Uterus (tissue), 4 donors: ENCODE data around the gene DCAF10. TPM values are rescaled to one million over a fixed set of nuclear protein-coding genes. Genes with fewer than 3 reads are reported as not detected.

ENCODE experiments used
- DNase-seq, 2 donors: peaks; one replicate each; pipeline ENCODE4 v3.0.0-alpha.2; 2019 to 2020
- H3K27ac ChIP-seq, 2 donors: fragments of 200-600 bp; sonication (generic); 1 replicate in 1 of 2; 2 replicates in 1 of 2; pipeline ENCODE4 v1.5.1; 2016 to 2018
- H3K27me3 ChIP-seq, 2 donors: fragments of 200-600 bp; sonication (generic); one replicate each; pipeline ENCODE4 v1.5.1; 2018 to 2019; ENCODE audit warnings: control low read depth in 1 of 2
- H3K36me3 ChIP-seq, 2 donors: fragments of 200-600 bp; sonication (generic); one replicate each; pipeline ENCODE4 v1.5.1; 2019; ENCODE audit warnings: control low read depth in 1 of 2
- H3K4me1 ChIP-seq, 2 donors: fragments of 200-600 bp; sonication (generic); one replicate each; pipeline ENCODE4 v1.5.1; 2018 to 2019; ENCODE audit warnings: control low read depth in 1 of 2
- H3K4me3 ChIP-seq, 2 donors: fragments of 200-600 bp; sonication (generic); 1 replicate in 1 of 2; 2 replicates in 1 of 2; pipeline ENCODE4 v1.5.1; 2018 to 2019; ENCODE audit warnings: mild to moderate bottlenecking in 1 of 2
- H3K9me3 ChIP-seq, 2 donors: fragments of 200-600 bp; sonication (generic); one replicate each; pipeline ENCODE4 v1.5.1; 2019; ENCODE audit warnings: control low read depth in 1 of 2
- CTCF ChIP-seq, 4 experiments: fragments of 200-600 bp in 2 of 4; fragments of 450-650 bp in 2 of 4; sonication (generic) in 2 of 4; IDR thresholded peaks; one replicate each; pipeline ENCODE4 v1.5.1; 2016 to 2019; ENCODE audit warnings: antibody characterized with exemption in 4 of 4, mild to moderate bottlenecking in 2 of 4, moderate library complexity in 1 of 4
- POLR2A ChIP-seq, 2 donors: fragments of 450-650 bp; IDR thresholded peaks; one replicate each; pipeline ENCODE4 v1.6.1; 2016; ENCODE audit warnings: antibody characterized with exemption in 2 of 2, mild to moderate bottlenecking in 1 of 2, moderate library complexity in 1 of 2
- intact Hi-C: fragments of 100-400 bp; cut with DNase I; formaldehyde crosslinking; loops from one replicate; pipeline ENCODE4 v1.15.1; 2023; ENCODE audit warnings: low total_unique reads
- total RNA-seq, 4 donors: library from RNA; depleted of rRNA in 3 of 4; stranded (reverse); fragments of >200 nt in 3 of 4; gene quantifications; one replicate each; pipeline versions ENCODE4 v1.1.0 to v1.2.4, GENCODE V29; 2014 to 2023
- donor health status: DM: yes; HTN: yes; CAD: no.

DCAF10 gene
- total RNA-seq, 4 donors from 2014 or later: 10.8 to 34.8 (median 29.6) TPM

- TF ChIP-seq POLR2A (IDR thresholded peaks at IDR 0.05) (no peak), CTCF (IDR thresholded peaks at IDR 0.05) (no peak)
- Histone ChIP-seq H3K4me1 (no peaks in the 10 kb centered on the region), H3K9me3 (no peaks in the 10 kb centered on the region), H3K4me3 (no peak overlapping the region), H3K27me3 (no peaks in the 10 kb centered on the region), H3K36me3 (no peaks in the 10 kb centered on the region), H3K27ac (no peak overlapping the region)
- intact Hi-C loops: no loop called here
- no peak for DNase-seq
These were observed 8.5 kb upstream of the DCAF10 start for GRCh38 chr9:37792122-37792521.

- DNase-seq: no peak
- intact Hi-C loops: no loop called here
These were observed 4.4 kb upstream of the DCAF10 start for GRCh38 chr9:37796232-37796631.

GRCh38 chr9:37798677-37799076 lies 1.9 kb upstream of the DCAF10 start:
- no peaks in the 10 kb centered on the region for H3K27me3 ChIP-seq
- H3K4me3 ChIP-seq: no peak overlapping the region
- TF ChIP-seq POLR2A (IDR thresholded peaks at IDR 0.05) (no peak), CTCF (IDR thresholded peaks at IDR 0.05) (no peak)
- no peaks in the 10 kb centered on the region for H3K9me3 ChIP-seq
- H3K4me1 ChIP-seq: peaks cover 8 to 20% of the 10 kb centered on the region in 2 donors
- DNase-seq: no peak
- intact Hi-C loops: no loop called here
- no peaks in the 10 kb centered on the region for H3K36me3 ChIP-seq
- H3K27ac ChIP-seq: no peak overlapping the region

More at GRCh38 chr9:37796232-37796631, 4.4 kb upstream of the DCAF10 start:
- TF ChIP-seq CTCF (IDR thresholded peaks at IDR 0.05) (no peak), POLR2A (IDR thresholded peaks at IDR 0.05) (no peak)
- Histone ChIP-seq H3K27ac (no peak overlapping the region), H3K36me3 (no peaks in the 10 kb centered on the region), H3K4me1 (no peaks in the 10 kb centered on the region), H3K9me3 (no peaks in the 10 kb centered on the region), H3K27me3 (no peaks in the 10 kb centered on the region), H3K4me3 (no peak overlapping the region)

GRCh38 chr9:37801287-37801850 lies 772 bp downstream of the DCAF10 start:
- Histone ChIP-seq H3K27me3 (no peaks in the 10 kb centered on the region), H3K27ac (peak overlapping the region; percentile 75 to 76), H3K4me1 (peaks cover 8 to 23% of the 10 kb centered on the region in 2 donors), H3K36me3 (no peaks in the 10 kb centered on the region), H3K9me3 (no peaks in the 10 kb centered on the region), H3K4me3 (peak overlapping the region; percentile 79 to 81)
- TF ChIP-seq CTCF (IDR thresholded peaks at IDR 0.05): no peak
- no peak for TF ChIP-seq POLR2A (IDR thresholded peaks at IDR 0.05)
- DNase-seq: peak in 1 of 2 donors; percentile 19
- intact Hi-C loops: no loop called here

- Histone ChIP-seq H3K4me3 (peak overlapping the region; percentile 79 to 81), H3K4me1 (peaks cover 8 to 23% of the 10 kb centered on the region in 2 donors), H3K27me3 (no peaks in the 10 kb centered on the region), H3K27ac (no peak overlapping the region), H3K36me3 (no peaks in the 10 kb centered on the region), H3K9me3 (no peaks in the 10 kb centered on the region)
- no peak for TF ChIP-seq POLR2A (IDR thresholded peaks at IDR 0.05)
- TF ChIP-seq CTCF (IDR thresholded peaks at IDR 0.05): no peak
- no peak for DNase-seq
- intact Hi-C loops: no loop called here
These were observed 1.5 kb downstream of the DCAF10 start for GRCh38 chr9:37801959-37802711.
